ENCODE data around the gene IYD.

GRCh38 chr6:150409576-150410066 is 40.8 kb downstream of the IYD start:
- no peak for TF ChIP-seq CTCF (IDR thresholded peaks at IDR 0.05 in 8 of 11, conservative IDR thresholded peaks at IDR 0.05 in 3 of 11)
- TF ChIP-seq POLR2AphosphoS5 (IDR thresholded peaks at IDR 0.05): peak in 1 of 3 donors; percentile 12
